GM23338 (cell line): Measurements from ENCODE around the gene MYH2.

Experiments
- CREB1 ChIP-seq: fragments of 250-450 bp; sonication (Bioruptor Pico); IDR thresholded peaks from 2 replicates; pipeline ENCODE4 v1.5.0; 2020; ENCODE audit warnings: low read depth, mild to moderate bottlenecking, moderate library complexity
- EZH2 ChIP-seq: fragments of 200-600 bp; sonication (generic); IDR thresholded peaks from one replicate; pipeline ENCODE4 v1.8.0; 2017; ENCODE audit warnings: antibody characterized with exemption, mild to moderate bottlenecking, low read depth; ENCODE audit not compliant: unreplicated experiment
- EZH2phosphoT487 ChIP-seq: fragments of 200-600 bp; sonication (generic); IDR thresholded peaks from one replicate; pipeline ENCODE4 v1.8.1; 2018; ENCODE audit warnings: antibody characterized with exemption; ENCODE audit not compliant: unreplicated experiment
- JUNB ChIP-seq: IDR thresholded peaks from one replicate; pipeline ENCODE4 v1.6.1; 2016; ENCODE audit warnings: antibody characterized with exemption; ENCODE audit not compliant: unreplicated experiment
- POLR2AphosphoS5 ChIP-seq: IDR thresholded peaks from 2 replicates; pipeline ENCODE4 v1.6.1; 2016; ENCODE audit warnings: antibody characterized with exemption, low read depth
- STAT1 ChIP-seq: IDR thresholded peaks from one replicate; pipeline ENCODE4 v1.6.1; 2016; ENCODE audit warnings: antibody characterized with exemption; ENCODE audit not compliant: unreplicated experiment
- ZNF331 ChIP-seq: fragments of 250-450 bp; sonication (Bioruptor Pico); IDR thresholded peaks from 2 replicates; pipeline ENCODE4 v1.5.0; 2020; ENCODE audit warnings: low read depth, mild to moderate bottlenecking, moderate library complexity
- TF ChIP-seq, protein P1 (sequence below), 2 experiments: fragments of 200-600 bp in 1 of 2; sonication (generic) in 1 of 2; conservative IDR thresholded peaks; 2 replicates each; pipeline versions ENCODE4 v1.5.1 to v1.6.1; 2016 to 2017; ENCODE audit warnings: antibody characterized with exemption in 2 of 2, low read depth in 2 of 2, mild to moderate bottlenecking in 2 of 2, moderate library complexity in 1 of 2
- TF ChIP-seq, protein P2 (sequence below): IDR thresholded peaks from one replicate; pipeline ENCODE4 v1.6.1; 2018; ENCODE audit warnings: antibody characterized with exemption; ENCODE audit not compliant: unreplicated experiment
- TF ChIP-seq, protein P3 (sequence below): fragments of 250-450 bp; sonication (Bioruptor Pico); IDR thresholded peaks from 2 replicates; pipeline ENCODE4 v1.5.0; 2020; ENCODE audit warnings: mild to moderate bottlenecking, moderate library complexity

DNA sequence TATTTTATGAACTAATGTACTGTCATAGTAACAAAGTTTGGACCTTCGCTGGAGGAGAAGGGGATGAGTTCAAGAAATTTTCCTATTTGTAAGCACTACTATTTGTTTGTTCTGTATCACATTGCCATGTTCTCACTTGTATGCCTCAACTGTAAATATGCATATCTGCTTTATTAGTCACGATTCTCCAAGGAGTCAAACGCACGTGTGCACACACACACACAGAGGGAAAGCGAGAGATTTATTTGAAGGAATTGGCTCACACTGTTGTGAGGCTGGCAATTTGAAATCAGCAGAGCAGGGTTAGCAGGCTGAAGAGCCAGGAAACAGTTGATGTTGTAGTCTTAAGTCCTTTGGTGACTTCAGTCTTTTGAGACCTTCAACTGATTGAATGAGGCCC is 24.9 kb upstream of the MYH2 start:
- TF ChIP-seq, protein P1, sequence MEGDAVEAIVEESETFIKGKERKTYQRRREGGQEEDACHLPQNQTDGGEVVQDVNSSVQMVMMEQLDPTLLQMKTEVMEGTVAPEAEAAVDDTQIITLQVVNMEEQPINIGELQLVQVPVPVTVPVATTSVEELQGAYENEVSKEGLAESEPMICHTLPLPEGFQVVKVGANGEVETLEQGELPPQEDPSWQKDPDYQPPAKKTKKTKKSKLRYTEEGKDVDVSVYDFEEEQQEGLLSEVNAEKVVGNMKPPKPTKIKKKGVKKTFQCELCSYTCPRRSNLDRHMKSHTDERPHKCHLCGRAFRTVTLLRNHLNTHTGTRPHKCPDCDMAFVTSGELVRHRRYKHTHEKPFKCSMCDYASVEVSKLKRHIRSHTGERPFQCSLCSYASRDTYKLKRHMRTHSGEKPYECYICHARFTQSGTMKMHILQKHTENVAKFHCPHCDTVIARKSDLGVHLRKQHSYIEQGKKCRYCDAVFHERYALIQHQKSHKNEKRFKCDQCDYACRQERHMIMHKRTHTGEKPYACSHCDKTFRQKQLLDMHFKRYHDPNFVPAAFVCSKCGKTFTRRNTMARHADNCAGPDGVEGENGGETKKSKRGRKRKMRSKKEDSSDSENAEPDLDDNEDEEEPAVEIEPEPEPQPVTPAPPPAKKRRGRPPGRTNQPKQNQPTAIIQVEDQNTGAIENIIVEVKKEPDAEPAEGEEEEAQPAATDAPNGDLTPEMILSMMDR (conservative IDR thresholded peaks at IDR 0.05; ENCODE audit: low read depth in 2 of 2): no peak
- no peak for TF ChIP-seq EZH2
- TF ChIP-seq CREB1: no peak
- no peak for TF ChIP-seq EZH2phosphoT487
- TF ChIP-seq POLR2AphosphoS5: no peak
- TF ChIP-seq, protein P2, sequence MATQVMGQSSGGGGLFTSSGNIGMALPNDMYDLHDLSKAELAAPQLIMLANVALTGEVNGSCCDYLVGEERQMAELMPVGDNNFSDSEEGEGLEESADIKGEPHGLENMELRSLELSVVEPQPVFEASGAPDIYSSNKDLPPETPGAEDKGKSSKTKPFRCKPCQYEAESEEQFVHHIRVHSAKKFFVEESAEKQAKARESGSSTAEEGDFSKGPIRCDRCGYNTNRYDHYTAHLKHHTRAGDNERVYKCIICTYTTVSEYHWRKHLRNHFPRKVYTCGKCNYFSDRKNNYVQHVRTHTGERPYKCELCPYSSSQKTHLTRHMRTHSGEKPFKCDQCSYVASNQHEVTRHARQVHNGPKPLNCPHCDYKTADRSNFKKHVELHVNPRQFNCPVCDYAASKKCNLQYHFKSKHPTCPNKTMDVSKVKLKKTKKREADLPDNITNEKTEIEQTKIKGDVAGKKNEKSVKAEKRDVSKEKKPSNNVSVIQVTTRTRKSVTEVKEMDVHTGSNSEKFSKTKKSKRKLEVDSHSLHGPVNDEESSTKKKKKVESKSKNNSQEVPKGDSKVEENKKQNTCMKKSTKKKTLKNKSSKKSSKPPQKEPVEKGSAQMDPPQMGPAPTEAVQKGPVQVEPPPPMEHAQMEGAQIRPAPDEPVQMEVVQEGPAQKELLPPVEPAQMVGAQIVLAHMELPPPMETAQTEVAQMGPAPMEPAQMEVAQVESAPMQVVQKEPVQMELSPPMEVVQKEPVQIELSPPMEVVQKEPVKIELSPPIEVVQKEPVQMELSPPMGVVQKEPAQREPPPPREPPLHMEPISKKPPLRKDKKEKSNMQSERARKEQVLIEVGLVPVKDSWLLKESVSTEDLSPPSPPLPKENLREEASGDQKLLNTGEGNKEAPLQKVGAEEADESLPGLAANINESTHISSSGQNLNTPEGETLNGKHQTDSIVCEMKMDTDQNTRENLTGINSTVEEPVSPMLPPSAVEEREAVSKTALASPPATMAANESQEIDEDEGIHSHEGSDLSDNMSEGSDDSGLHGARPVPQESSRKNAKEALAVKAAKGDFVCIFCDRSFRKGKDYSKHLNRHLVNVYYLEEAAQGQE: no peak
- TF ChIP-seq ZNF331 (CRISPR knock-in tag): no peak
- TF ChIP-seq JUNB: no peak
- TF ChIP-seq STAT1: no peak
- TF ChIP-seq, protein P3, sequence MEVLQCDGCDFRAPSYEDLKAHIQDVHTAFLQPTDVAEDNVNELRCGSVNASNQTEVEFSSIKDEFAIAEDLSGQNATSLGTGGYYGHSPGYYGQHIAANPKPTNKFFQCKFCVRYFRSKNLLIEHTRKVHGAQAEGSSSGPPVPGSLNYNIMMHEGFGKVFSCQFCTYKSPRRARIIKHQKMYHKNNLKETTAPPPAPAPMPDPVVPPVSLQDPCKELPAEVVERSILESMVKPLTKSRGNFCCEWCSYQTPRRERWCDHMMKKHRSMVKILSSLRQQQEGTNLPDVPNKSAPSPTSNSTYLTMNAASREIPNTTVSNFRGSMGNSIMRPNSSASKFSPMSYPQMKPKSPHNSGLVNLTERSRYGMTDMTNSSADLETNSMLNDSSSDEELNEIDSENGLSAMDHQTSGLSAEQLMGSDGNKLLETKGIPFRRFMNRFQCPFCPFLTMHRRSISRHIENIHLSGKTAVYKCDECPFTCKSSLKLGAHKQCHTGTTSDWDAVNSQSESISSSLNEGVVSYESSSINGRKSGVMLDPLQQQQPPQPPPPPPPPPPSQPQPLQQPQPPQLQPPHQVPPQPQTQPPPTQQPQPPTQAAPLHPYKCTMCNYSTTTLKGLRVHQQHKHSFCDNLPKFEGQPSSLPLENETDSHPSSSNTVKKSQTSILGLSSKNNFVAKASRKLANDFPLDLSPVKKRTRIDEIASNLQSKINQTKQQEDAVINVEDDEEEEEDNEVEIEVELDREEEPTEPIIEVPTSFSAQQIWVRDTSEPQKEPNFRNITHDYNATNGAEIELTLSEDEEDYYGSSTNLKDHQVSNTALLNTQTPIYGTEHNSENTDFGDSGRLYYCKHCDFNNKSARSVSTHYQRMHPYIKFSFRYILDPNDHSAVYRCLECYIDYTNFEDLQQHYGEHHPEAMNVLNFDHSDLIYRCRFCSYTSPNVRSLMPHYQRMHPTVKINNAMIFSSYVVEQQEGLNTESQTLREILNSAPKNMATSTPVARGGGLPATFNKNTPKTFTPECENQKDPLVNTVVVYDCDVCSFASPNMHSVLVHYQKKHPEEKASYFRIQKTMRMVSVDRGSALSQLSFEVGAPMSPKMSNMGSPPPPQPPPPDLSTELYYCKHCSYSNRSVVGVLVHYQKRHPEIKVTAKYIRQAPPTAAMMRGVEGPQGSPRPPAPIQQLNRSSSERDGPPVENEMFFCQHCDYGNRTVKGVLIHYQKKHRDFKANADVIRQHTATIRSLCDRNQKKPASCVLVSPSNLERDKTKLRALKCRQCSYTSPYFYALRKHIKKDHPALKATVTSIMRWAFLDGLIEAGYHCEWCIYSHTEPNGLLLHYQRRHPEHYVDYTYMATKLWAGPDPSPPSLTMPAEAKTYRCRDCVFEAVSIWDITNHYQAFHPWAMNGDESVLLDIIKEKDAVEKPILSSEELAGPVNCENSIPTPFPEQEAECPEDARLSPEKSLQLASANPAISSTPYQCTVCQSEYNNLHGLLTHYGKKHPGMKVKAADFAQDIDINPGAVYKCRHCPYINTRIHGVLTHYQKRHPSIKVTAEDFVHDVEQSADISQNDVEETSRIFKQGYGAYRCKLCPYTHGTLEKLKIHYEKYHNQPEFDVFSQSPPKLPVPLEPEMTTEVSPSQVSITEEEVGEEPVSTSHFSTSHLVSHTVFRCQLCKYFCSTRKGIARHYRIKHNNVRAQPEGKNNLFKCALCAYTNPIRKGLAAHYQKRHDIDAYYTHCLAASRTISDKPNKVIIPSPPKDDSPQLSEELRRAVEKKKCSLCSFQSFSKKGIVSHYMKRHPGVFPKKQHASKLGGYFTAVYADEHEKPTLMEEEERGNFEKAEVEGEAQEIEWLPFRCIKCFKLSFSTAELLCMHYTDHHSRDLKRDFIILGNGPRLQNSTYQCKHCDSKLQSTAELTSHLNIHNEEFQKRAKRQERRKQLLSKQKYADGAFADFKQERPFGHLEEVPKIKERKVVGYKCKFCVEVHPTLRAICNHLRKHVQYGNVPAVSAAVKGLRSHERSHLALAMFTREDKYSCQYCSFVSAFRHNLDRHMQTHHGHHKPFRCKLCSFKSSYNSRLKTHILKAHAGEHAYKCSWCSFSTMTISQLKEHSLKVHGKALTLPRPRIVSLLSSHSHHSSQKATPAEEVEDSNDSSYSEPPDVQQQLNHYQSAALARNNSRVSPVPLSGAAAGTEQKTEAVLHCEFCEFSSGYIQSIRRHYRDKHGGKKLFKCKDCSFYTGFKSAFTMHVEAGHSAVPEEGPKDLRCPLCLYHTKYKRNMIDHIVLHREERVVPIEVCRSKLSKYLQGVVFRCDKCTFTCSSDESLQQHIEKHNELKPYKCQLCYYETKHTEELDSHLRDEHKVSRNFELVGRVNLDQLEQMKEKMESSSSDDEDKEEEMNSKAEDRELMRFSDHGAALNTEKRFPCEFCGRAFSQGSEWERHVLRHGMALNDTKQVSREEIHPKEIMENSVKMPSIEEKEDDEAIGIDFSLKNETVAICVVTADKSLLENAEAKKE (CRISPR knock-in tag): no peak
